Measurements from ENCODE around the gene ZNF155. TPM values are rescaled to one million over a fixed set of nuclear protein-coding genes. Genes with fewer than 3 reads are reported as not detected.

ZNF155 gene
- total RNA-seq (8.4 and 8.9 TPM in 2 replicates), polyA plus RNA-seq (3.8 and 8.1 TPM in 2 replicates), polyA minus RNA-seq (3.4 and 3.7 TPM in 2 replicates)
- 10.6 TPM for total RNA-seq (2013)

DNA sequence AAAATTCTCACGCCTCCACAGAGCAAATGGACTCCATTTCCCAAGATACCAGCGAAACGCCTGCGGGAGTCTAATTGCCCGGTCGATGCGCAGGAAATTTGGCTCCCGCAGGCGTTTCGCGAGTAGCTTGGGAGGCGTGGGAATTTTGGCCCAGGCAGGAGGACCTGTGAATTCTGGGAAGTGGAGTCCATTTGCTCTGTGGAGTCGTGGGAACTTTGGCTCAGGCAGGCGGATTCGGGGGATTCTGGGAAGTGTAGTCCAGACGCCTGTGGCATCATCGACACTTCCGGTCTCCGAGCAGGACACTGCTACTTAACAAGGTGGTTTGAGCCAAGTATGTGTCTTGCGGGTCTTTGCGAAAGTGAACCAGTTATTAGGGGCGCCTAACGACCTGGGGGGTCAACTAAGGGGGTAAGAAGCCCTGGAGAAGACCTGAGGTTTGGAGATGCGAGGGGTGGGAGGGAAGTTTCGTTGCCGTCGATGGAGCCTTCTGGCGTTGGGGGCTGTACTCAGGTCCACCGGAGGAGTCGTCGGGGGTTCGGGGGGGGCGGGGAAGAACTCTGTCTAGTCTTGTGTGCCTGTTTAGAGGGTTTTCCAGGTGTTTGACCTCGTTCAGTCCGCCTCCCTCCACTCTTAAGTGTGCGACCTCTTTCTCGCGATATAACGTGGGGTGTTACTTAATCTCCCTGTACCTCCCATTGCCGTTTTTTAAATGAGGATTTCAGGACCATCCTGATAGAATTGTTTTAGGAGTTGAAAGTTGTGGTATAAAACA is at the start of gene ZNF155:
Gene ZNF155, plus strand, starts transcription at position 277 of the 775 bp plus-strand sequence. CDS start 4,356 bp downstream, outside the sequence.
- WGBS (ENCODE audit: insufficient coverage), result 4% methylated on average over 28 of the region's 40 CpGs

More for the DNA sequence above, at the start of gene ZNF155:
- H3K27me3 ChIP-seq (replicated peaks in 1 of 4; ENCODE audit: control extremely low read depth in 1 of 4, control insufficient read depth in 3 of 4, insufficient read depth in 4 of 4, low read length in 3 of 4), result no peaks in the 10 kb centered on the region
- Mint-ChIP-seq H3K27me3 (no peaks in the 10 kb centered on the region), H3K9me3 (ENCODE audit: insufficient read depth) (no peaks in the 10 kb centered on the region), H3K4me3 (peak within 1 kb of the TSS; percentile 95), H3K27ac (peak within 1 kb of the TSS; percentile 80), H3K4me1 (peaks cover 12% of the 10 kb centered on the region)
- intact Hi-C loops (cut with micrococcal nuclease), result loop anchor here (1.0 kb wide), 3 partner anchors 18 to 49 kb away; partner anchors contain the start of genes ZNF221, ZNF230 and ZNF45
- H3K36me3 ChIP-seq (replicated peaks in 1 of 2; ENCODE audit: control extremely low read depth in 1 of 2, control insufficient read depth in 1 of 2, extremely low read depth in 1 of 2, insufficient read depth in 2 of 2, low read length in 1 of 2), result peaks cover 0 to 5% of the 10 kb centered on the region in 2 experiments
- H4K20me1 ChIP-seq (ENCODE audit: control insufficient read depth, insufficient read depth, low read length, poor library complexity, severe bottlenecking), result no peaks in the 10 kb centered on the region
- H3K9ac ChIP-seq (ENCODE audit: low read length), result peak within 1 kb of the TSS; percentile 94
- DNase-seq (peak; percentile 84), ATAC-seq (ENCODE audit: low read depth) (peak; percentile 92)
- H3K27ac ChIP-seq (ENCODE audit: low read length in 2 of 2), result peak within 1 kb of the TSS; percentile 61 to 79
- peaks cover 3 to 14% of the 10 kb centered on the region in 2 donors for H3K4me1 ChIP-seq (ENCODE audit: control insufficient read depth in 2 of 2, insufficient read depth in 2 of 2, low read length in 2 of 2)
- ChIA-PET POLR2A (interaction anchor here (1.0 kb wide), 1 partner anchor 49 kb away, joined by 5 read pairs; the partner anchor contains the start of gene ZNF45), CTCF (no interaction called here)
- peak within 1 kb of the TSS; percentile 100 for H2AFZ ChIP-seq (ENCODE audit: insufficient read depth, low read depth, low read length, poor library complexity, severe bottlenecking)
- peak within 1 kb of the TSS; percentile 79 to 93 (median 85) for H3K4me3 ChIP-seq (ENCODE audit: control extremely low read depth in 1 of 5, extremely low read depth in 1 of 5, insufficient read depth in 1 of 5, low read depth in 2 of 5, low read length in 4 of 5)
- no peak for TF ChIP-seq EZH2 (IDR thresholded peaks at IDR 0.05; ENCODE audit: borderline replicate concordance, insufficient read depth, low read depth, low read length, poor library complexity, severe bottlenecking)
- TF ChIP-seq, protein P1, sequence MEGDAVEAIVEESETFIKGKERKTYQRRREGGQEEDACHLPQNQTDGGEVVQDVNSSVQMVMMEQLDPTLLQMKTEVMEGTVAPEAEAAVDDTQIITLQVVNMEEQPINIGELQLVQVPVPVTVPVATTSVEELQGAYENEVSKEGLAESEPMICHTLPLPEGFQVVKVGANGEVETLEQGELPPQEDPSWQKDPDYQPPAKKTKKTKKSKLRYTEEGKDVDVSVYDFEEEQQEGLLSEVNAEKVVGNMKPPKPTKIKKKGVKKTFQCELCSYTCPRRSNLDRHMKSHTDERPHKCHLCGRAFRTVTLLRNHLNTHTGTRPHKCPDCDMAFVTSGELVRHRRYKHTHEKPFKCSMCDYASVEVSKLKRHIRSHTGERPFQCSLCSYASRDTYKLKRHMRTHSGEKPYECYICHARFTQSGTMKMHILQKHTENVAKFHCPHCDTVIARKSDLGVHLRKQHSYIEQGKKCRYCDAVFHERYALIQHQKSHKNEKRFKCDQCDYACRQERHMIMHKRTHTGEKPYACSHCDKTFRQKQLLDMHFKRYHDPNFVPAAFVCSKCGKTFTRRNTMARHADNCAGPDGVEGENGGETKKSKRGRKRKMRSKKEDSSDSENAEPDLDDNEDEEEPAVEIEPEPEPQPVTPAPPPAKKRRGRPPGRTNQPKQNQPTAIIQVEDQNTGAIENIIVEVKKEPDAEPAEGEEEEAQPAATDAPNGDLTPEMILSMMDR (IDR thresholded peaks at IDR 0.05), result no peak
- peaks cover 27% of the 10 kb centered on the region for H3K79me2 ChIP-seq (ENCODE audit: control insufficient read depth, insufficient read depth, low read length)
- peaks cover 0 to 7% (median 0%) of the 10 kb centered on the region in 3 donors for H3K9me3 ChIP-seq (ENCODE audit: control extremely low read depth in 1 of 3, control insufficient read depth in 2 of 3, insufficient read depth in 1 of 3, low read length in 2 of 3)
- peak within 1 kb of the TSS; percentile 81 for H3K4me2 ChIP-seq (replicated peaks; ENCODE audit: low read depth, low read length, poor library complexity, severe bottlenecking)
